ENCODE data around the gene CAPS.

- TF ChIP-seq CTCF (IDR thresholded peaks at IDR 0.05; ENCODE audit: poor library complexity) (no peak), EZH2phosphoT487 (IDR thresholded peaks at IDR 0.05; ENCODE audit: low read depth, severe bottlenecking, unreplicated experiment) (no peak)
Measured at GRCh38 chr19:5911366-5911765, 2.7 kb upstream of the CAPS start.

Measured in hepatocyte (in vitro differentiated cells).